CD14-positive monocyte (primary cell): ENCODE measurements around the gene RPL7A. TPM values are rescaled to one million over a fixed set of nuclear protein-coding genes. Genes with fewer than 3 reads are reported as not detected.

Source experiments
- DNase-seq, 3 donors: peaks; one replicate each; pipeline ENCODE4 v3.0.0-alpha.2; 2011 to 2022
- H2AFZ ChIP-seq: 2 replicates; pipeline ENCODE4 v1.6.0; 2012; ENCODE audit warnings: mild to moderate bottlenecking, low read depth, low read length, inconsistent platforms; ENCODE audit not compliant: insufficient read depth, poor library complexity, severe bottlenecking
- H3K27ac ChIP-seq, 2 donors: 1 replicate in 1 of 2; 2 replicates in 1 of 2; pipeline ENCODE4 v1.5.1; 2012 to 2013; ENCODE audit warnings: low read length in 2 of 2, control low read depth in 1 of 2, inconsistent platforms in 1 of 2, low read depth in 1 of 2, mild to moderate bottlenecking in 1 of 2
- H3K27me3 ChIP-seq, 2 donors: one replicate each; pipeline versions ENCODE4 v1.6.0 to v1.6.1; 2011 to 2013; ENCODE audit warnings: low read length in 2 of 2; ENCODE audit not compliant: control insufficient read depth in 2 of 2, insufficient read depth in 2 of 2
- H3K36me3 ChIP-seq, 2 donors: replicated peaks in 1 of 2; 1 replicate in 1 of 2; 2 replicates in 1 of 2; pipeline versions ENCODE4 v1.5.1 to v1.6.1; 2012 to 2013; ENCODE audit warnings: low read length in 2 of 2, control low read depth in 1 of 2, inconsistent platforms in 1 of 2, mild to moderate bottlenecking in 1 of 2; ENCODE audit not compliant: insufficient read depth in 2 of 2, control insufficient read depth in 1 of 2
- H3K4me1 ChIP-seq, 2 donors: 1 replicate in 1 of 2; 2 replicates in 1 of 2; pipeline versions ENCODE4 v1.5.1 to v1.6.1; 2012 to 2013; ENCODE audit warnings: low read length in 2 of 2, control low read depth in 1 of 2, inconsistent platforms in 1 of 2, mild to moderate bottlenecking in 1 of 2, moderate library complexity in 1 of 2; ENCODE audit not compliant: insufficient read depth in 2 of 2, control insufficient read depth in 1 of 2
- H3K4me2 ChIP-seq: replicated peaks from 2 replicates; pipeline ENCODE3; 2012; ENCODE audit warnings: low read length, moderate library complexity, mild to moderate bottlenecking; ENCODE audit not compliant: poor library complexity, severe bottlenecking; ENCODE audit errors: extremely low read depth
- H3K4me3 ChIP-seq, 3 experiments: fragments of 200-600 bp in 1 of 3; sonication (generic) in 1 of 3; replicated peaks in 1 of 3; 1 replicate in 2 of 3; 2 replicates in 1 of 3; pipeline ENCODE4 v1.5.1; 2011 to 2013; ENCODE audit warnings: low read length in 3 of 3, mild to moderate bottlenecking in 3 of 3, control low read depth in 2 of 3, low read depth in 2 of 3, inconsistent platforms in 1 of 3, moderate library complexity in 1 of 3
- H3K79me2 ChIP-seq: 2 replicates; pipeline ENCODE4 v1.6.0; 2012; ENCODE audit warnings: mild to moderate bottlenecking, control low read depth, inconsistent platforms, low read length, moderate library complexity; ENCODE audit not compliant: insufficient read depth
- H3K9ac ChIP-seq: 2 replicates; pipeline ENCODE4 v1.6.0; 2017; ENCODE audit warnings: low read length, mild to moderate bottlenecking; ENCODE audit not compliant: insufficient read depth, poor library complexity, severe bottlenecking
- H3K9me3 ChIP-seq, 2 donors: replicated peaks in 1 of 2; 1 replicate in 1 of 2; 2 replicates in 1 of 2; pipeline versions ENCODE4 v1.5.1 to v1.6.1; 2012 to 2013; ENCODE audit warnings: low read length in 2 of 2, control low read depth in 1 of 2; ENCODE audit not compliant: control insufficient read depth in 1 of 2, insufficient read depth in 1 of 2
- H4K20me1 ChIP-seq: 2 replicates; pipeline ENCODE4 v1.6.0; 2012; ENCODE audit warnings: mild to moderate bottlenecking, low read length, control low read depth, moderate library complexity; ENCODE audit not compliant: insufficient read depth
- H3K27ac Mint-ChIP-seq, 7 donors: one replicate each; pipeline ENCODE4 v1.8.0; 2020; ENCODE audit warnings: mild to moderate bottlenecking in 7 of 7, mixed read lengths in 7 of 7, moderate library complexity in 6 of 7, inconsistent platforms in 2 of 7
- H3K27me3 Mint-ChIP-seq, 3 donors: one replicate each; pipeline ENCODE4 v1.8.0; 2021 to 2022; ENCODE audit warnings: low read depth in 3 of 3, mild to moderate bottlenecking in 3 of 3, mixed read lengths in 3 of 3, moderate library complexity in 3 of 3, inconsistent platforms in 1 of 3
- H3K36me3 Mint-ChIP-seq, 2 donors: one replicate each; pipeline ENCODE4 v1.8.0; 2020; ENCODE audit warnings: mixed read lengths in 2 of 2, inconsistent platforms in 1 of 2, mild to moderate bottlenecking in 1 of 2
- H3K4me1 Mint-ChIP-seq: one replicate; pipeline ENCODE4 v1.8.0; 2020; ENCODE audit warnings: mild to moderate bottlenecking, mixed read lengths
- H3K4me3 Mint-ChIP-seq, 2 donors: one replicate each; pipeline ENCODE4 v1.8.0; 2020; ENCODE audit warnings: mild to moderate bottlenecking in 2 of 2, mixed read lengths in 2 of 2, moderate library complexity in 1 of 2
- H3K9me3 Mint-ChIP-seq, 7 donors: one replicate each; pipeline ENCODE4 v1.8.0; 2020 to 2022; ENCODE audit warnings: mixed read lengths in 7 of 7, mild to moderate bottlenecking in 6 of 7, moderate library complexity in 6 of 7, inconsistent platforms in 2 of 7
- CTCF ChIP-seq: fragments of 200-600 bp; IDR thresholded peaks from one replicate; pipeline ENCODE4 v1.8.0; 2022; ENCODE audit warnings: antibody characterized with exemption, mild to moderate bottlenecking
- WGBS: methylation state at CpG from one replicate; pipeline ENCODE4 v1.1.5; 2013; ENCODE audit warnings: missing lambda C conversion rate; ENCODE audit not compliant: insufficient coverage; 5-methylcytosine and 5-hydroxymethylcytosine counted together
- intact Hi-C, 2 donors: fragments of 100-400 bp; cut with micrococcal nuclease; formaldehyde crosslinking; loops; one replicate each; pipeline versions ENCODE4 v1.15.0 to v1.15.1; 2023
- polyA plus RNA-seq, 3 donors: library from polyadenylated mRNA; depleted of rRNA in 1 of 3; unstranded in 2 of 3; stranded (reverse) in 1 of 3; fragments of 300-500 nt in 2 of 3; fragments of >200 nt in 1 of 3; fragmentation: Illumina TruSeq in 2 of 3; gene quantifications; 1 replicate in 2 of 3; 2 replicates in 1 of 3; pipeline ENCODE4 v1.2.3, GENCODE V29; 2012 to 2021

RPL7A gene
- polyA plus RNA-seq, 3 donors: 390 to 2,322 (median 437) TPM

- Histone ChIP-seq H3K27me3 (no peaks in the 10 kb centered on the region), H3K79me2 (no peaks in the 10 kb centered on the region), H3K36me3 (no peaks in the 10 kb centered on the region), H3K4me3 (no peak overlapping the region), H3K9me3 (no peaks in the 10 kb centered on the region), H2AFZ (no peak overlapping the region), H4K20me1 (no peaks in the 10 kb centered on the region), H3K27ac (no peak overlapping the region), H3K4me2 (no peak overlapping the region), H3K9ac (no peak overlapping the region), H3K4me1 (peaks cover 0 to 5% of the 10 kb centered on the region in 2 donors)
- no peak for TF ChIP-seq CTCF
- Mint-ChIP-seq H3K27ac (no peak overlapping the region), H3K4me3 (no peak overlapping the region), H3K4me1 (peaks cover 11% of the 10 kb centered on the region), H3K27me3 (peaks cover 2 to 5% (median 5%) of the 10 kb centered on the region in 3 donors), H3K9me3 (no peaks in the 10 kb centered on the region), H3K36me3 (no peaks in the 10 kb centered on the region)
- no peak for DNase-seq
- 96% methylated on average over 4 of the region's 4 CpGs for WGBS
- intact Hi-C loops: no loop called here
These were observed 34.6 kb downstream of the RPL7A start for GRCh38 chr9:133382507-133383141.

GRCh38 chr9:133383438-133383837, 35.4 kb downstream of the RPL7A start:
- H3K9me3 ChIP-seq: no peaks in the 10 kb centered on the region
- intact Hi-C loops: no loop called here
- Mint-ChIP-seq H3K4me1 (peaks cover 6% of the 10 kb centered on the region), H3K27ac (no peak overlapping the region), H3K36me3 (no peaks in the 10 kb centered on the region), H3K27me3 (peaks cover 2 to 4% (median 3%) of the 10 kb centered on the region in 3 donors), H3K9me3 (no peaks in the 10 kb centered on the region), H3K4me3 (no peak overlapping the region)
- DNase-seq: no peak
- no peak overlapping the region for H3K4me3 ChIP-seq
- H3K4me1 ChIP-seq: peaks cover 0 to 4% of the 10 kb centered on the region in 2 donors
- no peak for TF ChIP-seq CTCF
- H2AFZ ChIP-seq: no peak overlapping the region
- no peaks in the 10 kb centered on the region for H4K20me1 ChIP-seq
- H3K27ac ChIP-seq: no peak overlapping the region
- no peak overlapping the region for H3K4me2 ChIP-seq
- WGBS: 93% methylated on average over 3 of the region's 3 CpGs
- no peaks in the 10 kb centered on the region for H3K79me2 ChIP-seq
- no peaks in the 10 kb centered on the region for H3K36me3 ChIP-seq
- no peak overlapping the region for H3K9ac ChIP-seq
- H3K27me3 ChIP-seq: no peaks in the 10 kb centered on the region
